SK-N-SH (cell line): Measurements from ENCODE around the gene IL6R.

Source experiments
- CHD2 ChIP-seq: fragments of 150-350 bp; IDR thresholded peaks from 2 replicates; pipeline ENCODE4 v1.6.1; 2018; ENCODE audit warnings: low read length; ENCODE audit not compliant: partially characterized antibody
- CTCF ChIP-seq: fragments of 200-600 bp; sonication (generic); IDR thresholded peaks from 2 replicates; pipeline ENCODE4 v1.6.1; 2017; ENCODE audit warnings: antibody characterized with exemption, mild to moderate bottlenecking, moderate library complexity
- EP300 ChIP-seq, 2 experiments: IDR thresholded peaks; 2 replicates each; pipeline versions ENCODE4 v1.4.0 to v1.6.1; 2012; ENCODE audit warnings: borderline replicate concordance in 1 of 2, low read depth in 1 of 2, low read length in 1 of 2
- EZH2phosphoT487 ChIP-seq: fragments of 200-600 bp; sonication (generic); IDR thresholded peaks from 2 replicates; pipeline ENCODE4 v1.6.1; 2017; ENCODE audit warnings: low read depth, mixed run types, mild to moderate bottlenecking, antibody characterized with exemption, moderate library complexity, borderline replicate concordance
- GABPA ChIP-seq: IDR thresholded peaks from 2 replicates; pipeline ENCODE4 v1.4.0; 2012; ENCODE audit warnings: low read depth, mild to moderate bottlenecking
- MEF2A ChIP-seq: IDR thresholded peaks from 2 replicates; pipeline ENCODE4 v1.4.0; 2012; ENCODE audit warnings: low read depth, borderline replicate concordance
- POLR2AphosphoS5 ChIP-seq: IDR thresholded peaks from 2 replicates; pipeline ENCODE4 v1.6.1; 2012; ENCODE audit warnings: low read depth, low read length
- RAD21 ChIP-seq: IDR thresholded peaks from 2 replicates; pipeline ENCODE4 v1.6.1; 2012; ENCODE audit warnings: mild to moderate bottlenecking, low read length
- RCOR1 ChIP-seq: fragments of 150-350 bp; IDR thresholded peaks from 2 replicates; pipeline ENCODE4 v1.6.1; 2017; ENCODE audit warnings: antibody characterized with exemption, low read length
- RXRA ChIP-seq: IDR thresholded peaks from 2 replicates; pipeline ENCODE4 v1.4.0; 2012; ENCODE audit warnings: low read depth, mild to moderate bottlenecking, borderline replicate concordance
- SMC3 ChIP-seq: IDR thresholded peaks from 2 replicates; pipeline ENCODE4 v1.6.1; 2012; ENCODE audit warnings: low read depth, low read length, improper control_type of control experiment
- TEAD4 ChIP-seq: IDR thresholded peaks from 2 replicates; pipeline ENCODE4 v1.4.0; 2012; ENCODE audit warnings: mild to moderate bottlenecking, borderline replicate concordance; ENCODE audit not compliant: insufficient read depth
- USF1 ChIP-seq: IDR thresholded peaks from 2 replicates; pipeline ENCODE4 v1.4.0; 2012; ENCODE audit warnings: low read depth, borderline replicate concordance
- USF2 ChIP-seq: fragments of 150-350 bp; IDR thresholded peaks from 2 replicates; pipeline ENCODE4 v1.6.1; 2017; ENCODE audit warnings: antibody characterized with exemption, low read length, low read depth, borderline replicate concordance

- no peak for TF ChIP-seq EP300 (IDR thresholded peaks at IDR 0.05; ENCODE audit: borderline replicate concordance in 1 of 2, low read depth in 1 of 2, low read length in 1 of 2)
- no peak for TF ChIP-seq EZH2phosphoT487
- TF ChIP-seq SMC3, result no peak
- TF ChIP-seq POLR2AphosphoS5, result no peak
- TF ChIP-seq CTCF, result no peak
- TF ChIP-seq RCOR1, result no peak
- no peak for TF ChIP-seq TEAD4
- TF ChIP-seq GABPA, result no peak
- TF ChIP-seq CHD2, result no peak
- TF ChIP-seq RAD21, result no peak
- TF ChIP-seq MEF2A, result no peak
- TF ChIP-seq USF1, result no peak
- no peak for TF ChIP-seq USF2
- no peak for TF ChIP-seq RXRA
These were observed 11.6 kb downstream of the IL6R start for GRCh38 chr1:154416471-154417337.
